ENCODE measurements around the gene PODXL.
A peak's percentile ranks its signal among the peaks of the same experiment; 100 is the strongest.
"Not testable (repeated sequence)": the region's sequence is repeated elsewhere in the genome, so short reads cannot be mapped to it uniquely, and the experiment has no call there.

The PODXL gene

GRCh38 chr7:131511071-131511470 is 45.4 kb downstream of the PODXL start:
- no peak for DNase-seq (ENCODE audit: low spot score)

- no peak for DNase-seq (ENCODE audit: low spot score)
Measured at GRCh38 chr7:131509781-131510180, 46.6 kb downstream of the PODXL start.

DNA sequence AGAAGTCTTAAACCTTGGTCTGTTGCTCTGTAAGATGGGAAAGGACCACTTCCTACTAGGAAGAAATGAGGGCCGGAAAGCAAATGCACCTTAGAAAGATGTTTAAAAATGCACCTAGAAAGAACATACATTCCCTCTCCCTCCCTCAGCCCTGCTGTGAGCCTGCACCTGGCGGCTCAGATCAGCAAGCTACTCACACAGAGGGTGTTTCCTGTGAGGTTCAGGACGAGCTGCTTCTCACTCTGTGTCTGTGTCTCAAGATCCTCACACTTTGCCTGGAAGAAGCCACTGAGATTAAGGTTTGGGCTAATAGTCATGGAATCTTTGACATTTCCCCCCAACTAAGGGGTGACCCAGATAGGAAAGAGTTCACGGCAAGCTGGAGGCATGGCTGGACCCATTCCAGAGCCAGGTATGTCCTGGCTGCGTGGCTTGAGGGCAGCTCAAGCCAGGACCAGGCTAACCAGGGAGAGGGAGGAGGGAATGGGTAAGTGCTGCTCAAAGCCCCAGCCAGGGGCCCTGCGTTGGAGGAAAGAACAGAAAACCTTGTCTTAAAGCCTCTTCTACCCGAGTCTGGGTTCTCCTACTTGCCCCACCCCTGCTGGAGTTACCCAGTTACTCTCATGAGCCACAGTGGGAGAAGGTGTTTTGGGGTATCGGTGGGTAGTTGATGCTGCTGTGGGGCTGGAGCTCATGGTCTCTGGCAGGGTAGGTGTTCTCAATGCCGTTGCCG is 47.5 kb downstream of the PODXL start:
- no peak for DNase-seq (ENCODE audit: low spot score)

GRCh38 chr7:131507592-131508331 is 48.7 kb downstream of the PODXL start:
- peak; percentile 69 for DNase-seq (ENCODE audit: low spot score)

GRCh38 chr7:131506597-131506996 is 49.8 kb downstream of the PODXL start:
- no peak for DNase-seq (ENCODE audit: low spot score)

DNA sequence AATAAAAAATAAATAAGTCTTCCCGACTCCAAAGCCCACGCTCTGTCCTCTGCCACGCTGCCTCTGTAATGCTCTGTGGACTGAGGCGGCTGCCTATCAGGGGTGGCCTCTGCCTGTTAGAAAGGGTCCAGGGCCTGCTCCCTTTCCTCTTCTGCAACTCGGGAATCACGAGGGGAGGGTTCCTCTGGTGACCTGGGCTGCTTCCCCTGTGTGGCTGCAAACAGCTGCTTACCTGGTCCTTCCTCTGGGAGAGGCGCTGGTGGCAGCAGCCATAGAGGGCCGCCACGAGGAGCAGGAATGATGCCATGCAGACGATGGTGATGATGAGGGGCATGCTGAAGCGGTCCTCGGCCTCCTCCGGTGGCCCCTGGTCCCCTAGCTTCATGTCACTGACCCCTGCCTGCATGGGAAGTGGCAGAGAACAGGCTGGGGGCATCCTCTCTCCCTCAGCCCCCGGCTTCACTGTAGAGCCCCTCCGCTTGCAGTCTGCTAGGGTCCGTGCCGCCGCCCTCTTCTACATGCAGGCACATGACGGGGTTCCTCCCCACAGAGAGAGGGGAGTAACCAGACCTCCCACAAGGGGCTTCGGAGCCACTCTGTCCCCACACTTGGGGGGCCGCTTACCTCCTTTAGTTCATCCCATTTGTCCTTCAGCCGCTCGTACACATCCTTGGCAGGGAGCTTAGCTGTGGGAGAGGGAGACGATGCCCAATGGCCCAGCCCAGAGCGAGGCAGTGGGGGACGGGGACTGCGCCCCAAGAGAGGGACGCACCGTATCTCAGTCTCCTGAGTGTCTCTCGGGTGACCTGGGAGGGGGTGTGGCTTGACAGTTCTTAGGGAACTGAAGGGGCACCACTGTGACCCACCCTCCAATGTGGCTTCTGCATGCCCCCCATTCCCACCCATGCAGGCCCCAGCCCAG is 50.5 kb downstream of the PODXL start:
- DNase-seq (ENCODE audit: low spot score): no peak

DNA sequence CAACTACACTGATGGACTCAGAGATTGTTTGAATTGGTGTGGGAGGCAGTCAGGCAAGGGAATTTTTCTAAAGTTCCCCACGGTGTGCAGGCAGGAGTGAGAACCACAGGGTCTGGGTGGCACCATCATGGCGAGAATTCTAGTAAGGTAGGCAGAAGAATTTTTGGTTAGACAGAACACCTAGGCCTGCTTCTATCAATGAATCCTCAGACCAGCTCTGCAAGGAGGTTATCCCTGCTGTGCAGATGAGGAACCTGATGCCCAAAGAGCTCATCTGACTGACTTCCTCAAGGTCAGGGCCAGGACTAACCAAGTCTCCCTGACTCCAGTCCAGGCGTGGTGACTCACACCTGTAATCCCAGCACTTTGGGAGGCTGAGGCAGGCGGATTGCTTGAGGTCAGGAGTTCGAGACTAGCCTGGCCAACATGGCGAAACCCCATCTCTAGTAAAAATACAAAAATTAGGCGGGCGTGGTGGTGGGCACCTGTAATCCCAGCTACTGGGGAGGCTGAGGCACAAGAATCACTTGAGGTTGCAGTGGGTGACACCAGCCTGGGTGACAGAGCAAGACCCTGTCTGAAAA is 51.3 kb downstream of the PODXL start:
- DNase-seq (ENCODE audit: low spot score): not testable (repeated sequence)

DNA sequence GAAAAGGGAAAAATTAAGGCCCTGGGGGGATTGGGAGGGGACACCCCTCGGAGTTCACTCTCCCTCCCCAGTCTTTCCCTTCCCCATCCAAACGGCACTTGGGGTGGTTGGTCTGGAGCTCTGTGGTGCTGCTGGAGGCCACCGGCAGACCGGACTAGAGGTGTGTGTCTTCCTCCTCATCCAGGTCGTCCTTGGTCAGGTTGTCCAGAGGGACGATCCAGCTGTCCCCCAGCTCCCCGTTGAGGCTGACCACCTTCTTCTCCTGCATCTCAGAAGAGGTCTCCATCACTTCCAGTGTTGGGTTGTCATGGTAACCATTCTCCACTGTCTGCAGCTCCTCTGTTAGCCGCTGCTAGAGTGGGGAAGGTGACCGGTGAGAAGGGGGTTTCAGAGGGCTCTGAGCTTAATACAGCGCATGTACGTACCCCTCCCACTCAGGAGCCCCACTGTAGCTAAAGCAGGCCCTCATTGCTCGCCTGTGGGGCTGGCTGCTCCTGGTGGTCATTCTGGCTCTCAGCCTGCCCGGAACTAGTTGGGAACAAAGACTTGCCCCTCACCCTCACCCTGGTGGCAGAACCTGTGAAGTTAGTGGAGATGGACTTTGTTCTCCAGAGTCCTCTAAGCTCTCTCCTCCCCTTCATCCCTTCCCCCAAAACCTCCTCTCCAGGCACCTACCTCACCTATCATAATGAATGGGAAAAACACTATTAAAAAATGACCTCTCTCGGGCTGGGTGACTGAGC is 52.1 kb downstream of the PODXL start:
- DNase-seq (ENCODE audit: low spot score): no peak

GRCh38 chr7:131503639-131504038 is 52.8 kb downstream of the PODXL start:
- DNase-seq (ENCODE audit: low spot score): no peak

GRCh38 chr7:131502810-131503508 is 53.5 kb downstream of the PODXL start:
- DNase-seq (ENCODE audit: low spot score): no peak

GRCh38 chr7:131501930-131502685 is 54.3 kb downstream of the PODXL start:
- DNase-seq (ENCODE audit: low spot score): no peak

GRCh38 chr7:131501422-131501821 is 55.0 kb downstream of the PODXL start:
- no peak for DNase-seq (ENCODE audit: low spot score)

DNA sequence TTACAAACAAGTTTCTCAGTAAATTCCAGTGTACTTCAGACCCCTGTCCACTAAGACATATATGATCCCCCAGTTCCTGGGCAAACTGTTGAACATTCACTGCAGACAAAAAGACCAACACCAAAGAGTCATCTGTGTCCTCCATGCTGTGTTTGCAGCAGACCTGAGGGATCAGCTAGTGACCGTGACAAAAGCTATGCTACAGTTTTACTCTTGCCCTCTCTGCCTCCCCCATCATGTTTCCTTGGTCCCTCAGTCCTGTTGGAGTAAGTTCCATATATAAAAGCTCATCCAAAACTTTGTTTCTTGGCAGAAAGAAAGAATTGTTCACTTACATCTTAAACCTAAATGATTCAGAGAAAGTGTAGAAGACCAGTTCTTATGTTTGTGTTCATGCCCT is 56.1 kb downstream of the PODXL start:
- DNase-seq (ENCODE audit: low spot score): no peak

GRCh38 chr7:131499801-131500200 is 56.6 kb downstream of the PODXL start:
- DNase-seq (ENCODE audit: low spot score): no peak

DNA sequence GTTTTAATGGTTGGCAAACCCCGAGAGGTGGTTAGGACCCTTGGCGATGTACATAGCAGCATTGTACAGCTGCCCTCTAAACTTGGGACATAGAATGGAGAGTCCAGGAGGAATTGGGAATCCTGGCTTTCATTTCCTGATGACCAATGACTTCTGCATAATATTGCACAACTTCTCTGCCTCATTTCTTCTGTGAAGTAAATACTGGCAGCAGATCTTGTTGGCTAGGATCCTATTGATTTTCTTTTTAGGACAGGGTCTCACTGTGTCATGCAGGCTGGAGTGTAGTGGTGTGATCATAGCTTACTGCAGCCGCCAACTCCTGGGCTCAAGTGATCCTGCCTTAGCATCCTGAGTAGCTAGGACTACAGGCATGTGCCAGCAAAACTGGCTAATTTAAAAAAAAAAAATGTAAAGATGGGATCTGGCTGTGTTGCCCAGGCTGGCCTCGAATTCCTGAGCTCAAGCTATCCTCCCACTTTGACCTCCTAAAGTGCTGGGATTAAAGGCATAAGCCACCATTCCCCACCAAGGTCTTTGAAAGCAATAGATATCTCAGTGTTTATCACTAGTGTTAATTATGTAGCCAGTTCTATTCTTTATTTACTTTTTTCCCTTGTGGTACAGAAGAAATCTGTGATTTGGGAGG is 58.1 kb downstream of the PODXL start:
- no peak for DNase-seq (ENCODE audit: low spot score)

GRCh38 chr7:131497454-131497853 is 59.0 kb downstream of the PODXL start:
- no peak for DNase-seq (ENCODE audit: low spot score)

- DNase-seq (ENCODE audit: low spot score): no peak
Measured at GRCh38 chr7:131495669-131496498, 60.5 kb downstream of the PODXL start.

- no peak for DNase-seq (ENCODE audit: low spot score)
Measured at GRCh38 chr7:131494182-131494581, 62.2 kb downstream of the PODXL start.

- no peak for DNase-seq (ENCODE audit: low spot score)
Measured at GRCh38 chr7:131493581-131493980, 62.8 kb downstream of the PODXL start.

Data from germinal center (tissue), 1 donor.